HG02610 (cell line): Measurements from ENCODE around the gene C3orf62.
"Not testable (repeated sequence)": the region's sequence is repeated elsewhere in the genome, so short reads cannot be mapped to it uniquely, and the experiment has no call there.

Experiments used
- ATAC-seq: cut with Tn5 transposase; IDR thresholded peaks from one replicate; pipeline ENCODE4 v1.9.1; 2021; ENCODE audit warnings: mild to moderate bottlenecking, moderate library complexity; ENCODE audit not compliant: unreplicated experiment

Gene C3orf62

DNA sequence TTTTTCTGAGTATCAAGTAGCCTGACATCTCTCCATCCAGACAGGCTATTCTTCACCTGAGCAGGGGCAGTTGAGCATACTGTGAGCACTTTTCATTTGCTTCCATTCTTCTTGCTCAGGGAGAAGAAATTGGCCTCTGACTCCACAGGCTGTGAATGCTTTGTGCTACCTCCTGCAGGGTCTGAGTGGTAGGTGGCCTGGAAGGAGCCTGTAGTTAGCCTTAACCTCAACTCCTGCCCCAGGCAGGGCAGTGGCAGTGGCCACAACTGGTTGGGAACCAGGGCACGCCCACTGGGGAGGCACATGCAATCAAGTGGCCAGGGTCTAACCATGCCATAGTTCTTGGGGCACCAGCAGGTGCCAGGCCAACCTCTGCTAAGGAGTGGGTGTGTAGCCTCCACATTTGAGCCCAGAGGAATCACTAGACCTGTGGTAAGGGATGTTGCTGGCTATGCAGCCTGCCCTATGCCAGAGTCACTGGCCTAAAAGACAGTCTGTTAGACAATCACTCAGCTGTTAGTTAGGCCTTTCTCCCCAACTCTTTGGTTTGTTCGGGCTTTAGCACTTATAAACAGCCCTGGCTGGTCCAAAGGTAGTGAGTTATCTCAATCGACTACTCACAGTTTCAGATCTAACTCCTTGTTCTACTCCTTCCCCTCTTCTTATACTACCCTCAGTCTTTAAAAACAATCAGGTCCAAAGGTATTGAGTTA lies 7.4 kb downstream of the C3orf62 start:
- no peak for ATAC-seq

DNA sequence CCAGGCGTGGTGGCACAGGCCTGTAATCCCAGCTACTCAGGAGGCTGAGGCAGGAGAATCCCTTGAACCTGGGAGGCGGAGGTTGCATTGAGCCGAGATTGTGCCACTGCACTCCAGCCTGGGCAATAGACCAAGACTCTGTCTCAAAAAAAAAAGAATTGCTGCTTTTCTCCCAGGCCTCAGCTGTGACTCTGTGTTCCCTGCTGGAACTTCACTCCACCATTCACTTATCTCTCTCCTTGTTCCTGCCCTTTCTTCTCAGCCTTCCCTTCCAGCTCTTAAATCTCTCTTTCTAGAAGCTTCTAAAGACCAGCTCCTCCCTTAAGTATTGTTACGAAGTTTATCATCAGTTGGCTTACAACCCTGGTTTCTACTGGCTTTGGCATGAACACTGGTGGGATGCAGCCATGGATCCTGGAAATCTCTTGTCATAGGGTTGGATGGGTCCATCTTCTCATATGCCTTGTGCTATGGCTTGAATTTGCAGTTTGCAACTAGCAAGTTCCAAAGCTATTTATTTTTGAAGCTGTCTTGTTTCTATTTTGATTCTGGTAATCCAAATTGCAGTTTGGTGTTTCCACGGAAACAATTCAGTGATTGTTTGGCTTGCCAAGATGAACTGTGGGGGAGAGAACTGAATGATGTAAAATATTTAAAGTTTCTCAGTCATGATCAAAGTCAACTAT lies 10.5 kb downstream of the C3orf62 start:
- ATAC-seq: no peak

DNA sequence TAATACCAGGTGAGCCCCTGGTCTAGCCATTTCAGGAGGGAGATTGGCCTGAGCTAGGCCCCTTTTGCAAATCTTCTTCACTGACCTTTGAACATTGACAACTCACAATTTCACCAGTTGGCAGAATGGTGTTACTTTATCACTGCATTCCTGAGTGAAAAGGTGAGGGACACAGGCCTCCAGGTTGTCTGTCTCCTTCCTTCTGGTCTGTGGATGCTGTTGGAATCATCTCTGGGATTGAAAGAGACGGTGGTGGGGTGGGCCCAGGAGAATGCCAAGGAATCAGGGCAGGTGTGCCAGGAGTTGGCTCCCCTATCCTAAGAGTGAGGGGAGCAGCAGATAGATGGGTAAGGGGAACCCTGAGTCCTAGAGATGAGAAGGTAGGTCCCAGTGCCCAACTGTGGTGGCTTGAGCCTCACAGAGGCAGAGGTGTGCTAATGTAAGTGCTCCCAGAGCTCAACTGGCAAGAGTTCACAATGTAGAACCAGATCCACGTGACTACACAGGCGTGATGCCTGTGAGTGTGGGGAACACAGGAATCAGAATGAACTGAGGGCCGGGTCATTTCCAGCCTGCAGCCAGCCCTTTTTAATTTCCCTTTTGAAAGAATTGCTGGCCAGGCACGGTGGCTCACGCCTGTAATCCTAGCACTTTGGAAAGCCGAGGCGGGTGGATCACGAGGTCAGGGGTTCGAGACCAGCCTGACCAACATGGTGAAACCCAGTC lies 11.2 kb downstream of the C3orf62 start:
- no peak for ATAC-seq

DNA sequence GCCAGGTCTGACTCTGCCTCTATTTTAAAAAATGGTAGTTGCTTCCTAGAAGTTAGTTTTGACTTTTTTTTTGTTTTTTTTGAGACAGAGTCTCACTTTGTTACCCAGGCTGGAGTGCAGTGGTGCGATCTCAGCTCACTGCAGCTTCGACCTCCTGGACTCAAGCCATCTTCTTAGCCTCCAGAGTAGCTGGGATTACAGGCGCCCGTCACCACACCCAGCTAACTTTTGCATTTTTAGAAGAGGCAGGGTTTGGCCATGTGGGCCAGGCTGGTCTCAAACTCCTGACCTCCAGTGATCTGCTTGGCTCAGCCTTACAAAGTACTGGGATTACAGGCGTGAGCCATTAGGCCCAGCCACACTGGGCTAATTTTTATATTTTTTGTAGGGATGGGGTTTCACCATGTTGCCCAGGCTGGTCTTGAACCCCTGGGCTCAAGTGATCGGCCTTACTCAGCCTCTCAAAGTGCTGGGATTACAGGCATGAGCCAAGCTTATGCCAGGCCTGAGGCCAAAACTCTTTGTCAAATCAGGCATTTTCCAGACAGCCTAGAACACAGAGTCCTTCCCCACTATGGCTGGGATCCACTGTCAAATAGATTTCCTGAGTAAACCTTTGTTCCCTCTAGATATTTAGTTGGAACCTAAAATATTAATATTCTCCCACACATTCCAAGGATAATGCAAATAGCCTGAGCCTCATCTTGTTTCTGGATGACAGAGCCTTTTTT lies 13.7 kb downstream of the C3orf62 start:
- no peak for ATAC-seq

DNA sequence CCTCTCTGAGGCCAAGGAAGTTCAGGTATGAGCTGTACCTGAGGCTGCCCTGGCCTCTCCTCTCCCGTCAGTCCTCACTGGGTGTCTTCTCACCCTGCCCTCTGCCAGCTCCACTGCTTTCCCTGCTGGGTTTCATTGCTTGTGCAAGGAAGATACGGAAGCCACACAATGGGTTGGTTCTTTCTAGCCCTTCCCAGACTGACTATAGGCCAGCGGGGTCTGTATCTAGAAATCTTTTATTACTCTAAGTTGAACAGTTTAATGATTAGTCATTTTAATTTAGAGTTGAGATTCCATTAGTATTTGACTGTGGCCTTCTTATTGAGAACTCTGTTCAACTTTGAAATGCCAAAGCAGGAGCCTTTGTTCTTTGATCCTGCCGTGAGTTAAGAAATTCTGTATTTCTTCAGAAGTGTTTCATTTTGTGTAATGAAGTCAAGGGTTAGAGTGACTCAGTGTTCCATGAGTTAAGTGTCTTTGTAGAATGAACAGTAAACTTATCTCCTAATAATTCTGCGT lies 16.2 kb downstream of the C3orf62 start:
- no peak for ATAC-seq

DNA sequence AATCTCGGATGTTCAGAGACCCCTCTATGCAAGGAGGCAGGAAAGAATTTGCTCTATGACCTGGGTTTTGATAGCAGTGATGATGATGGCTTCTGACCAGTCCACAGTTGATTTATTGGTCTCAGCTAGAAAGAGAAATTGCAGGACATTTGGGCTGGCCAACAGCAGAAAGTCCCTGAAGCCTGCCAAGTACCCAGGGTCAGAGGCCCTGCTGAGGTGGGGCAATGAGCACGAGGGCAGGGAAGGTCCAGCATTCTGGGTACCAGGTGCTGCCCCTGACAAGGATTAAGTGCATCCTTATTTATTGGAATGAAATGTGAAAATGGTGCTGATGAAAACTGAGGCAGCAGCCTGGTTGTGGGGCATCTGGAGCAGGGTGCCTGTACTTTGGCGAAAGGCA lies 19.8 kb downstream of the C3orf62 start:
- ATAC-seq: no peak

DNA sequence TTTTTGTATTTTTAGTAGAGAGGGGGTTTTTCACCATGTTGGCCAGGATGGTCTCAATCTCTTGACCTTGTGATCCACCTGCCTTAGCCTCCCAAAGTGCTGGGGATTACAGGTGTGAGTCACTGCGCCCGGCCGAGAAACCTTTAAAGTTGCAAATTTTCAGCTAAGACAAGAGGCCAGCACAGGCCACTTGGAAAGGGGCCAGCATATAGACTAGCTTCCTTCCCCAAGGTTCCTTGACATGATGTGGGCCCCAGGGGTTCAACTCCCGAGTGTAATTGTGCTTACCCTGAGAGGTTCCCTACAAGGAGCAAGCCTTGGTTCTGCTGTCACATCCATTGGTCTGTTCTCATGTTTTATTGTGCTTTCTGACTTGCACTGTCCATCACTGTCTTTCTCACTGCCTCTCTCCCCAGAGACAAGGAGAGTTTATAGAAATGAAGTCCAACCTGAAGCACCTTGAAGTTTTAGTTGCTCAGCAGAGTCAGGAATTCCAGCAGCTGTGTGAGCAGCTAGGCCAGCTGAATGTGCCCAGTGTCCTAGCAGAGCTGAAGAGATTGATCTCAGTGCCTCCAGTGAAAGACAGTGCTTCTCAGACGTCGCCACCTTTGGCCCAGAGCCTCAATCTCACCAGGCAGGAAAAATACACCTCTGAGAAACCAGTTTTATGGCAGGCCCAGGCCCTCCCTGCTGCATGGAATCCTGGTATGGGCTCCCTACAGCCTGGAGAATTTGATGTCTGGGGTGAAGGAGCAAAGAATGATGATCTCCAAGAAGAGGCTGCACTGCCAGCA lies 21.1 kb downstream of the C3orf62 start:
- ATAC-seq: no peak

DNA sequence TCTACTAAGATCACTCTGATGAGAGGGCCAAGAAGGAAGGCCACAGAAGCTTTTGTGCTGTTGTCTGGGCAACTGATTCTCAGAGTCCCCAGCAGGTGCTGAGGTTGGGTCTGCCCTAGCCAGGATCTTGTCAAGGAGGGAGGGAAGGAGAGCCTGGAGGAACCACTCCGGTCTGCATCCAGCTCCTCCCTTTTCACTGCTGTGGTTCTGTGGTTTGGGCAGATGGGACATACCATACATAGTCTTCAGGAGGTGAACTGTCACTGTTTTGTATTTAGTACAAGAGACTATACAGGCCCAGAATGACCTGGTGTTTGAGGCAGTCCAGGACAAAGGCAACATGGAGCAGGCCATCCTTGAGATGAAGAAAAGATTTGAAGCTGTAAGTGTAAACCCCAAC lies 21.9 kb downstream of the C3orf62 start:
- no peak for ATAC-seq

DNA sequence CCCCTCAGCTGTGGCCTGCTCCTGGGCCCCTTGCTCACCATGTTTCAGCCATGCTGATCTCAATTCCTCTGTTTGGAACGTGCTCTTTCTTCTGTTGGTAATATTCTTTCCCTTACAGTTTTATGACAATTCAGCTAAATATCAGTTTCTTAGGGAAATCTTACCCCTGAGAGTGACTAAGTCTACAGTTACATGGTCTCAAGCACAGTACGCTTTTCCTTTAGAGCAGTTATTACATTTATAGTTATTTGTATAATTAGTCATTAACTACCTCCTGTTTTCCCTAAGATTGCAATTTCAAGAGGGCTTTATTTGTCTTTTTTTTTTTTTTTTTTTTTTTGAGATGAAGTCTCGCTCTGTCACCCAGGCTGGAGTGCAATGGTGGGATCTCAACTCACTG lies 23.5 kb downstream of the C3orf62 start:
- ATAC-seq: no peak

DNA sequence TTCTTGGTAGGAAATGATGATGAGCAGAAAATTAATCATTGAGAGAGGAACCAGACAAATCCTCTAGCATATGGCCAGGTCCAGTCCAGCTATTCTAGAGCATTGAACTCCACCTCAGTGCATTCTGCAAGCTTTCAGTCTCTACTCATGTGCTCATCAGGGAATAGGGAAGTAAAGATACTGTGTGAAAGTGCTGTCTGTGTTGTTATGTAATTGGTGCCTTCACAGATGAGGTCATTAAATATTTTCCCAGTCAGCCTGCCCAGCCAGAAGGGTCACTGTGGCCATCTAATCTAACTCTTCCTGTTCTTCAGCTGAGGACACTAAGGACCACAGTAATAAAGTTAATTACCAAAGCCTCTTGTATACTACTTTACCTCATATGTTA lies 28.2 kb downstream of the C3orf62 start:
- ATAC-seq: no peak

DNA sequence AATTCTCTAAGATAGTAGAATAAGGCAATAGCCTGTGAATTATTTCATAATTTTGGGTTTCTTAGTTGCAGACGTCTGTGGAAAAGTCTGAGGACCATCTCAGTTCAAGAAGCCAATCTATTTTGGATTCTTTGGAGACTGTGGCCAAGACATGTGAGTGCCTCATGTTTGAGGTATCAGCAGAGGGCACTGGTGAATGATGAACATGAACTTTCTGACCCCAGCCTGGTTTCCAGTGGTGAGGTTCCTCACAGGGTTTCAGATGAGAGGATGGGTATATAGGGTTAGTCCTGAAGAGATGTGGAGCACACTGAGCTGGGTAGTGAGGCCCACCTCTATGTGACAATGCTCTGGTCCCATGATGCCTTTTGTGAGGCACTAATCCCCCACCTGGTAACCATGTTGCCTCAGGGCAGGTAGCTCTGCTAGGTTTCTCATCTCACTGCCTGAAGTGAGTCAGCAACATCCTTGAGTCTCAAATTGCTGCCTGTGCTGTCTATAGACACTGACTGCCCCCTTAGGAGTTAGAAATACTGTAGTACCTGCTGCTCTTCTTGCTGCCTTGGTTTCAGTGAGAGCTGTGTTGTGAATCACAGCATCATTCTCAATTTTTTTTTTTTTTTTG lies 32.3 kb downstream of the C3orf62 start:
- ATAC-seq: no peak

DNA sequence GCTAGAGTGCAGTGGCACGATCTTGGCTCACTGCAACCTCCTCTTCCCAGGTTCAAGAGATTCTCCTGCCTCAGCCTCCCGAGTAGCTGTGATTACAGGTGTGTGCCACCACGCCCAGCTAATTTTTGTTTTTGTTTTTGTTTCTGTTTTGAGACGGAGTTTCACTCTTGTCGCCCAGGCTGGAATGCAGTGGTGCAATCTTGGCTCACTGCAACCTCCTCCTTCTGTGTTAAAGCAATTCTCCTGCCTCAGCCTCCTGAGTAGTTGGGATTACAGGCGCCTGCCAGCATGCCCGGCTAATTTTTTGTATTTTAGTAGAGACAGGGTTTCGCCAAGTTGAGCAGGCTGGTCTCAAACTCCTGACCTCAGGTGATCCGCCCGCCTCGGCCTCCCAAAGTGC lies 36.9 kb downstream of the C3orf62 start:
- not testable (repeated sequence) for ATAC-seq

DNA sequence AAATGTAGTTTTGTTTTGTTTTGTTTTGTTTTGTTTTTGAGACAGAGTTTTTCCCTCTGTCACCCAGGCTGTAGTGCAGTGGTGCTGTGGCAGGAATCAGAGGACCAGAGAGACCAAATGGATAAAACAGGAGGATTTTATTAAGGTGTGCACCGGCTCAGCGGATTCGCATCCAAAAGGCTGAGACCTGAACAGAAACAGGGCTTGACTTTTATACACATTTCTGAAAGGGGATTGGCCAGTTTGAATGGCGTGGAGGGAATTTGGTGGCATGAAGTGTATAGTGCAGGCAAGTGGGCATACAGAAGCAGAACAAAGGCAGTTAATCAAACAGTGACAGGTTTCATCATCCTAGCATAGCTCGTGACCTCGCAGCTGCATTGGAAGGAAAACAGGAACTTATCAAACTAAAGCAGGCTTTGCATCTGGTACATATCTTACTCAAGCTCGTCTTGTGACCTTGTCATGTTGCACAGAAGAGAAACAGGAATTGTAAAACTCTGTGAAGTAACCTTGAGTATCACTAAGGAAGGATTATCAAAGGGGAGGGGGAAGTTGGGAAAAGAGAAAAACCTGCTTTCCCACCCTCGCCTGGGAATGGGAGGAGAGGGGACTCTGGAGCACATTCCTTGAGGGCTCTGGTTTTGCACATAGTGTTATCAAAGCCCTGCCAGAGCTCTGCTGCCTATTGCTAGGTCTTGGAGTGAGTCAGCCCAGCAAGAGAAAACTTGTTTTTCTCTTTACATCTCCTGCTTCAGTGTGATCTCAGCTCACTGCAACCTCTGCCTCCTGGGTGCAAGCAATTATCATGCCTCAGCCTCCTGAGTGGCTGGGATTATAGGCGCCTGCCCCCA lies 38.5 kb downstream of the C3orf62 start:
- no peak for ATAC-seq

DNA sequence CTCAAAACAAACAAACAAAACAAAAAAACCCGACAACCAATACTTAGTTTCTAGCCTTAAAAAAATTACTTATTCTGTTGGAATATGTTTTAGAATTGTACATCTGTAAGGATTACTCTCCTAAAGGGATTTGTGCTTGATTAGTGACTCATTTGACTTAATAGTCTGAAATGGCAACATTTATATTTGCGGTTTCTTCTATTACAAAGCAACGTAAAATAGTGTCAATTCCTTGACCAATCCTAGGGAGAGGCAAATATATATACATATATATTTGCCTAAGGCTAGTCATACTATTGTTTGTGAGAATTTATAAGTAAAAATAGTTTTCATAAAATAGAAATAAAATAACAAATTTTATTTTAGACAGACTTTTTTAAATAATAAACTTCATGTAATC lies 39.7 kb downstream of the C3orf62 start:
- no peak for ATAC-seq

DNA sequence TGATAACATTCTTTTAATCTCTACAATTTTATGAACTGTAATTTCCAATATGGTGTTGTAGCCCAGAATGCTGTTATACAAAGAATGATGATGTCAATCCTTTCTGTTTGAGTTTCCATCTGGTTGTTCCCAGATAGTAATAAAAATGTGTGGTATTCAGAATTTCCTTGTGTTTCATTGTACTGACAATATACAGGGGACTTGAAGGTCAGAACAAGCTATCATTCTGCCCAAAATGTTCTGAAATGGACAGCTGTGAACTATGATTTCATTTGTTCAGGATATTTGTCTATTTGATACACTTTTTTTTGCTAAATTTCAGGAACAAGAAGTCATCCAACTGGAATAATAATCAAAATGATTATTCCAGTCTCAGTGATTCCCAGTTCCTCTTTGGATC lies 40.8 kb downstream of the C3orf62 start:
- no peak for ATAC-seq

DNA sequence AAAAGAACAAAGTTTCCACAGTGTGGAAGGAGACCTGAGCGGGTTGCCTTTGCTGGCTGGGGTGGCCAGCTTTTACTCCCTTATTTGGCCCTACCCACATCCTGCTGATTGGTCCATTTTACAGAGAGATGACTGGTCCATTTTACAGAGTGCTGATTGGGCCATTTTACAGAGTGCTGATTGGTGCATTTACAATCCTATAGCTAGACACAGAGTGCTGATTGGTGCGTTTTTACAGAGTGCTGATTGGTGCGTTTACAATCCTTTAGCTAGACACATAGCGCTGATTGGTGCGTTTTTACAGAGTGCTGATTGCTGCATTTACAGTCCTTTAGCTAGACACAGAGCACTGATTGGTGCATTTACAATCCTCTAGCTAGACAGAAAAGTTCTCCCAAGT lies 48.2 kb downstream of the C3orf62 start:
- not testable (repeated sequence) for ATAC-seq

DNA sequence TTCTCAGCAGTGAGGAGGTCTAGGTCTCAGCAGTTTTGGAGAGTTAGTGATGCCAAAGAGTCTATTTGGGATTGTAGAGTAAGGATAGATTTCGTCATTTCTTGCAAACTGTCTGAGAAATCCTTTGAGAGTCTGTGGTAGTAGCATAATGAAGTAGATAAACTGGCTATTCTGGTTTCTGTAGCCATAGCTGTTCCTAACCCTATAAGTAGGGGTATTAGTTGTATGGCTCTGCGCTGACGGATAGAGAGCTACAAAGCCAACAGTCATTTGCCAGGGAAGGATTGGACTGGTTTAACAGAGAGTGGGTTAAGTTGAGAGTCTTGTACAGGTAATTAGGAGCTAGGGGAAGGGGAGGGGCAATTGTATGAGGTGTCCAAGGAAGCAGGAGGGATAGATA lies 55.0 kb downstream of the C3orf62 start:
- no peak for ATAC-seq

DNA sequence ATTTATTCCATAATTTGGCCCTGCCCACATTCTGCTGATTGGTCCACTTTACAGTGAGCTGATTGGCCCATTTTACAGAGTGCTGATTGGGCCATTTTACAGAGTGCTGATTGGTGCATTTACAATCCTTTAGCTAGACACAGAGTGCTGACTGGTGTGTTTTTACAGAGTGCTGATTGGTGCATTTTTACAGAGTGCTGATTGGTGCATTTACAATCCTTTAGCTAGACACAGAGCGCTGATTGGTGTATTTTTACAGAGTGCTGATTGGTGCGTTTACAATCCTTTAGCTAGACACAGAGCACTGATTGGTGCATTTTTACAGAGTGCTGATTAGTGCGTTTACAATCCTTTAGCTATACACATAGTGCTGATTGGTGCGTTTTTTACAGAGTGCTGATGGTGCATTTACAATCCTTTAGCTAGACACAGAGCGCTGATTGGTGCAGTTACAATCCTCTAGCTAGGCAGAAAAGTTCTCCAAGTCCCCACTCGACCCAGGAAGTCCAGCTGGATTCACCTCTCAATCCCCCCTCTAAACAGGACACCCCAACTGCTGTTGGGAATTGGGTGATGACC lies 56.0 kb downstream of the C3orf62 start:
- ATAC-seq: not testable (repeated sequence)

DNA sequence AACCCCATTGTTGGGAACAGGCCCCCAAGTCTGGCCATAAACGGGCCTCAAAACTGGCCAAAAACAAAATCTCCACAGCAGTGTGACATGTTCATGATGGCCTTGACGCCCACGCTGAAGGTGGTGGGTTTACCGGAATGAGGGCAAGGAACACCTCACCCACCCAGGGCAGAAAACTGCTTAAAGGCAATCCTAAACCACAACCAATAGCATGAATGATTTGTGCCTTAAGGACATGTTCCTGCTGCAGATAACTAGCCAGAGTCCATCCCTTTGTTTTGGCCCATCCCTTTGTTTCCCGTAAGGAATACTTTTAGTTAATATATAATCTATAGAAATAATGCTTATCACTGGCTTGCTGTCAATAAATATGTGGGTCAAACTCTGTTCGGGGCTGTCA lies 57.9 kb downstream of the C3orf62 start:
- ATAC-seq: no peak
